SHP77 treated with DMSO at 0.1 percent for 48 hours (cell line): ENCODE results near the gene NOS2.
"Not testable (repeated sequence)": the region's sequence is repeated elsewhere in the genome, so short reads cannot be mapped to it uniquely, and the experiment has no call there.

Experiments
- DNase-seq: peaks from one replicate; lab custom pipeline; 2025; lab: John Stamatoyannopoulos, UW

NOS2 gene

DNA sequence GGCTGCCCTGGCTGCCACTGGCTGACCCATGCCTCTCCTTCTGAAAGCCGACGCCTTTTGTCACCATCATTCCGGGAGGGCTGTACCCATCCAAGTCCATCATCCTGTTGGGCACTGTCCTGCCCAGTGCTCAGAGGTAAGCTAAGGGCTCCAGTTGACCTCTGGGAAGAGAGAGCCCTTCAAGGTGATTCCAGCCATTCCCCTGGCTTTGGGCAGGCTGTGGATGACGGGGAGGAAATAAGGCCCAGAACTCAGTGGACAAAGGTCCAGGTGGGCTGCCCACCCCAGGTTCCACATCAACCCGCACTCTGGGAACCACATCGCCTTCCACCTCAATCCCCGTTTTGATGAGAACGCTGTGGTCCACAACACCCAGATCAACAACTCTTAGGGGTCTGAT lies 45.8 kb downstream of the NOS2 start:
- no peak for DNase-seq

DNA sequence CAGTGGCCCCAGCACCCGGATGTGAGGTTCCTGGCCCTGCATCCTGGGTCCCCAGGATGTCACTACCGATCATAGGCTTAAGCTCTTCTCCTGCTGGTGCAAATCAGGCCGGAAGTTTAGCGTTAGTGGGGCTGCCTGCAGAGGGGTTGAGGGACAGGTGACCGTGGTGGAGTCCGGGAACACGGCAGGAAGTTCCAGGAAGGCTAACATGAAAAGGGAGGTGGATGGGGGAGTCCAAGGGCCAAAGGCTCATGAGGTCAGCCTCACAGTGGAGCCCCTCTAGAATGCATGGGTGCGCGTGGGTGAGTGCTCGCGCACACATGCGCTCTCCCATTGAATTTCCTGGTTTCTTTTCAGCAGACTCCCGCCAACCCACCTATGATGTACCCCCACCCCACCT lies 46.6 kb downstream of the NOS2 start:
- DNase-seq = not testable (repeated sequence)

DNA sequence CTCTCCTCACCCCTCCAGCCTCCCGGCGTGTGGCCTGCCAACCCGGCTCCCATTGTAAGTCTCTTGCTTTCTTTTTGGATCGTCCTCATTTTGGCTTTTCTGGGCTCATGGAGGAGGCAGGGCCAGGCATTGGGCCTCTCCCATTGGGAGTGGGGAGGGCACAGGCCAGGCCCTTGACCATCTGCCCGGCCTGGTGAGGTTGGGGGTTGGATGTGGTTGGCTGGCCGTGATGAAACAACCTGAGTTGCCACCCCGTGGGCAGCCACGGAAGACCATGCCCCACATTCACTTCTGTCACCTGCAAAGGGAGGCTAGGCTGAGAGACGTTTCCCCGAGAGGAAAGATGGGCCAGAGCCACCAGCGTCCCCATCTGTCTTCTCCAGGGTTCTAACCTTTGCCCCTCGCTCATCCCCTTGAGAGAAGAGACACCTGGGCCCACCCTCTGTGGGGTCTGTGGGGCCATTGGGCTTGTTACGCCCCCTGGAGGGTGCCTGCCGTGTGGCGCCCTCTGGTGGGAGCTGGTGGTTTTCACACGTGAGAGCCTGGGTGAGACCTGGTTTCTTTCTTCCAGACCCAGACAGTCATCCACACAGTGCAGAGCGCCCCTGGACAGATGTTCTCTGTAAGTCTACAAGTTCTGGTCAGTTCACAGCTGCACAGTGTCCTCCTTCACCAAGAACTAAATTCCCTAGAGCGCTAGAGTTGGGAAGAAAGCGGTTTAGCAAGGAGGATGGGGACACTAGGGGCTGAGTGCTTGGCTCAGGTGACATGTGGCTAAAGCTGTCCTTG lies 47.3 kb downstream of the NOS2 start:
- not testable (repeated sequence) for DNase-seq

DNA sequence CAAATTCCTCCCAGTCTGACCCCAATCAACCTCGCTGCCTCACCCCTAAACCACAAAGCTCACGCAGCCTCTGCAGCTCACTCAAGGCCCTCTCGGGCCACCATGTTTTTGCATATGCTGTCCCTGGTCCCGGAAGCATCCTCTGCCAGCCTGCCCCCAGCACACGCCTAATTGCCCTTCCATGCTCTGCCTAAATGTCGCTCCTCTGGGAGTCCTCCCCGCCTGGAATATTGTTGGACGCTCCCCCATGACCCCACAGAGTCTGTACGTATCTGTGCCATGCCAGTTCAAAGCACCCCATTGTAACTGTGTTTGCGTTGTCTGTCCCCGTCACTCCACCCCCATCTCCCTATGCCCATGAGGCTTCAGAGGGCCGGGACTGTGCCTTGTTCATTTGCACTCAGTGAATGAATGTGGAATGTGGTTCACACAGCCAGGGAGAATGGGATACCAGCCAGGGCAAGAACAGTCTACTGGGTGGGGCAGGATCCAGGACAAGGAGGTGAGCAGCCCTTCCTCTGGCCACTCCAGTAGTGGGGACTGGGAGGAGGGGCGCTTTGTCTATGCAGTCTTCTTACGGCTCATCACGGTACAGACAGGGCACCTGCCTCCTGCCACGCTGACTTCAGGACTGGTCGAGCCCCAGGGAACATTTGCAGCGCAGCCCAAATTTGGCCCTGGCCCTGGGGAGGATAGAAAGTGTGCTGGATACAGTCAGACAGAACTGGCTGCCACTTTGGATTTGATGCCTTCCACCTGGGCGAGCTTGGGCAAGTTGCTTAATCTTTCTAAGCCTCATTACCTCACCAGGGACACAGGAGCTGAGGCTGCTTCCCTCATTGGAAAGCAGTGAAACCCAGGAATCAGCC lies 48.5 kb downstream of the NOS2 start:
- no peak for DNase-seq

DNA sequence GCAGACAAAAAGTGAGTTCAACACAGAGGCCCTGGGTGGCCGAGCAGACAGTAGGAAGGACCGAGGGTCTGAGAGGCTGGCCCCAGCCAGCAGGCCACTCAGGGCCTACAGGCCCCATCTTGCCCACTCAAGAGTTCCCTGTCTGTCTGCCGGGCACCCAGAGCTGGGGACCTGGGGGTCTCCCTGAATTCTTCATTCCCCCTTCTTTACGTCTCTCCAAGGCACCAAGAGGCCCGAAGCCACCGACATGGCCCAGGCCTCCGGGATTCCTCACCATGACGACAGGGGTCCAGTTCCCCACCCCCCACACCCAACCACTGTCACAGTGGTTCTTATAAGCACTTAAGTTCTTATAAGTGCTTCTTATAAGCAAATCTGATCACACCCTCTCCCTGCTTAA lies 49.2 kb downstream of the NOS2 start:
- DNase-seq = no peak

- not testable (repeated sequence) for DNase-seq
Observed at GRCh38 chr17:27749562-27750150, 50.7 kb downstream of the NOS2 start.

- DNase-seq = no peak
Observed at GRCh38 chr17:27748360-27748825, 51.9 kb downstream of the NOS2 start.

DNA sequence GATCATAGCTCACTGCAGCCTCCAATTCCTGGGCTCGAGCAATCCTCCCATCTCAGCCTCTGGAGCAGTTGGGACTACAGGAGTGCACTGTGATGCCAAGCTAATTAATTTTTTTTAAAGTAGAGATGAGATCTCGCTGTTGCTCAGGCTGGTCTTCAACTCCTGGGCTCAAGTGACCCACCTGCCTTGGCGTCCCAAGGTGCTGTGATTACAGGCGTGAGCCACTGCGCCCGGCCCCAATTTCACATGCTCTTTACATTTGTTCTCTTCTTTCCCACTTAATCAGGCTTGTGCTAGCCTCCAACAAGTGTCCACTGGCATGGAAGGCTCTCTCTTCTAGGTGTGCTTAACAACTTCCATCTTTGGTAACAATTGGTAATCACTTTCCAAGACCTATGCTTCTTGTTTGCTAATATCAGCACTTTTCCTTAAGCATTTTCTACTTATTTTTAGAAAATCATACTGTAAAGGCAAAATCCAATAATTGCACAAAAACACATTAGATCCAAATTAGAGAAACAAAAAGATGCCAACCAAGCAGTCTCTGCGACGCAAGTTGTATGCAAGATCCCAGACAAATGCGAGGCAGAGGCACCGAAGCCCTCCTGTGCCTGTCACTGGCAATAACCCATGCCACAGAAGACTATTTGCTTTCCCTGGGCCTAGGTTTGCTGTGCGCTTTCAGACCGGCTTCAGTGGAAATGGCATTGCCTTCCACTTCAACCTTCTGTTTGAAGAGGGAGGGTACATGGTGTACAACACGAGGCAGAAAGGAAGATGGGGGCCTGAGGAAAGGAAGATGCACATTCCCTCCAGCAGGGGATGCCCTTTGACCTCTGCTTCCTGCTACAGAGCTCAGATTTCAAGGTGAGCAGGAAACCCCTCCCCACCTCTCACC lies 52.6 kb downstream of the NOS2 start:
- no peak for DNase-seq

- no peak for DNase-seq
Observed at GRCh38 chr17:27746881-27747280, 53.4 kb downstream of the NOS2 start.

DNA sequence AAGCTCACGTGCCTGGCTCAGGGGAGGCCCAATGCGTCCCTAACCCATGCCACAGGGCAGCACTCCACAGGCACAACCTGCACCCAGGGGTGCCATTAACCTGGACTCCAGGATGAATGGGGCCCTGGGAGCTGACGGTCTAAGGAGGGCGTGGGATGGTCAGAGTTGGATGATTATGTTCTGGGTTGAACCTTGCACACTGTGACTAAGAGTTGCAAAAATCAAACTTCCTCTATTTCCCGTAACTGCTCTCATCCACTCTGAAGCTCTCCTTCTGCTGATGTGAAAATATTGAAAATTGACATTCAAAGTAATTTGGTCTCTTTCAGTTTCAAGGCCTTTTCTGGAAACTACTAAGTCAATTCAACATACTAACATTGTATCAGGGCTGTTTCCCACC lies 54.0 kb downstream of the NOS2 start:
- not testable (repeated sequence) for DNase-seq

DNA sequence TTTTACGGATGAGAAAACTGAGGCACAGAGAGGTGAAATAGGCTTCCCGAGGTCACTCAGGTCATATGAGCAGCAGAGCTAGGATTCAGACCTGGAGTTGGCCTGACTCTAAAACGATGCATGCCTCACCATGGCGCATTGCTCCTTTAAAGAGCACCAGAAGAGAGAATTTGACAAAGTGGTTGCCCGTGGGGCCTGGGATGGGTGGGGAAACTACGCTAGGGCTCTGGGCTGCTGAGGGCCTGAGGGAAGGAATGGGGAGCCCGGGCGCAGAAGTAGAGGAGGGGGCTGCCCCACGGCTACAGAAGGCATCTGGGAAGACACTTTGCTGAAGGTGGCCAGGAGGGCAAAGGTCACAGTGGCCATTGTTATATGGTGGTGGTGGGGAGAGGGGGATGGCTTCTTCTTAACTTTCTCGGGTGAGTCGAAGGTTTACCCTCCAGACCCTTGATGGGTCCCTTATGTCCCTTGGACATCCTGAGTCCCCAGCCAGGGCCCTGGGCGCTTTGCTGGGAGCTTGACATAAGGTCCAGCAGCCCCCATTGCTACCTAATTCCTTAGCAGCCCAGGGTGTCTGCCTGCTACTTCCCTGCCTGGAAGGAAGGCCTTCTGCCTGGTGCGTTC lies 55.0 kb downstream of the NOS2 start:
- DNase-seq = not testable (repeated sequence)

DNA sequence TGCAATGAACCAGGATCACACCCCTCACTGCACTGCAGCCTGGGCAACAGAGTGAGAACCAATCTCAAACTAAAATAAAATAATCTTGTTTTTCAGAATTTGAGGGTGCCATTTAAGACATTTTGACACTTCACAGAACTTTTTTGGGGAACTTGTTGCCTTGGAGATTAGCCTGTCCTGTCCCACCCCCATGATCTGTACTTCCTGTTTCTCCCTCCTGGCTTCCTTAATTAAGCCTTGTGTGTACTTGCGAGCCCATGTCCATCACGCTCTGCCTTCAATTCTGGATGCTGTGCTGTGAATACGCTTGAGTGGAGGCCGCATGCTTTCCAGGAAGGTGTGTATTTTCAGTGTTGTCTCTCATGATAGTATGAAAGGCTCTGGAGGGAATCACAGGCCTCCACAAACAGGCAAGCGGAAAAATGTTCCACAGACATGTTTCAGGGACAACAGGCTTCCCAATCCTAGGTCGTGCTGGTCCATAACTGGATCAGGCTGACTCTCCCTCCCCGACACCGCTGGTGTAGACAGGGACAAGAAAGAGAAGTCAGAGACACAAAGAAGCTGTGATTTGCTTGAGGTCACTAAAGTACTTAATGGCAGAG lies 56.9 kb downstream of the NOS2 start:
- no peak for DNase-seq

DNA sequence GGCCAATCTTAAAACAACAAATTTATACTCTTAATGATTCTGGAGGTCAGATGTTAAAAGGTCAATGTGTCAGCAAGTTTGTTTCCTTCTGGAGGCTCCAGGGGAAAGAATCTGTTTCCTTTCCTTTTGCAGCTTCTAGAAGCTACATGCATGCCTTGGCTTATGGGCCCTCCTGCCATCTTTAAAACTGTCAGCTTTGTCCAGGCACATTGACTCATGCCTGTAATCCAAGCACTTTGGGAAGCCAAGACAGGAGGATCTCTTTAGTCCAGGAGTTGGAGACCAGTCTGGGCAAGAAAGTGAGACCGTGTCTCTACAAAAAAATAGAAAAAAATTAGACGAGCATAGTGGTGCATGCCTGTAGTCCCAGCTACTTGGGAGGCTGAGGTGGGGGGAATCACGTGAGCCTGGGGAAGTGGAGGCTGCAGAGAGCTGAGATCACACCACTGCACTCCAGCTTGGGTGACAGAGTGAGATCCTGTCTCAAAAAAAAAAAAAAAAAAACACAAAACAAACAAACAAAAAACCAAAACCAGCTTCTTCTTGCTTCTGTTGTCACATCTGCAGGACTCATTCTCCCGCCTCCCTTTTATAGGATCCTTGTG lies 58.3 kb downstream of the NOS2 start:
- DNase-seq = no peak

DNA sequence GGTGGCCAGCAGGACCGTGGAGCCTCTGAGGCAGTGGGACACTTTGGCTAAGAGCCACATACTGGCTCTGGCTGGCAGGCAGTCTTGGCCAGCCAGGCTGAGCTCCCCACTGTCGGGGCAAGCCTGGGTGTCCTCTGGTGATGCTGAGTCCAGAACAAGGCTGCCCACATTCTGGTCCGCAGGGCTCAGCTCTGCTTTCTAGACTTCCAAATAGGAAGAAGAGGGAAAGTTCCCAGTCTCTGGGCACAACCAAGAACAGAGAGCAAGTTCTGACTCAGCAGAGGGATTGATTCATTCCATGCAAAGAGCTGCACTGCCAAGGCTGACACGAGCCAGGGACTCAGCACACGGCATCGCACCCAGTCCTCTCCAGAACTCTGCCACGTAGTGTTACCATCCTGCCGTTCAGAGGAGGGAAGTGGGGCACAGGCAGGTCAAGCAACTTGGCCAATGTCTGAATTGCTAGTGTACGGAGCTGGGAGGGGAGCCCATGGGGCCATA lies 58.9 kb downstream of the NOS2 start:
- no peak for DNase-seq

DNA sequence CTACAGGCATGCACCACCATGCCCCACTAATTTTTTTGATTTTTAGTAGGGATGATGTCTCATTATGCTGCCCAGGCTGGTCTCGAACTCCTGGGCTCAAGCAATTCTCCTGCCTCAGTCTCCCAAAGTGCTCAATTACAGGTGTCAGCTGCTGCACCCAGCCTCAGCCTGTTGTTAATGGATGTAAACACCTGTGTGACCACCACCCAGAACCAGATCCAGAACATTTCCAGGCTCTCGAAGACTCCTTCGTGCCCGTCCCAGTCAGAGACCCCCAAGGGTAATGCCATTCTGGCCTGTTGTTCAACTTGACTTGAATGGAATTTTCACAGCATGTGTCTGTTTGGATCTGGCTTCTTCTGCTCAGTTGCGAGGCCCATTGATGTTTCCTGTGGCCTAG lies 59.8 kb downstream of the NOS2 start:
- not testable (repeated sequence) for DNase-seq

- DNase-seq = no peak
Observed at GRCh38 chr17:27733773-27734172, 66.6 kb downstream of the NOS2 start.

- DNase-seq = not testable (repeated sequence)
Observed at GRCh38 chr17:27732746-27733145, 67.6 kb downstream of the NOS2 start.

DNA sequence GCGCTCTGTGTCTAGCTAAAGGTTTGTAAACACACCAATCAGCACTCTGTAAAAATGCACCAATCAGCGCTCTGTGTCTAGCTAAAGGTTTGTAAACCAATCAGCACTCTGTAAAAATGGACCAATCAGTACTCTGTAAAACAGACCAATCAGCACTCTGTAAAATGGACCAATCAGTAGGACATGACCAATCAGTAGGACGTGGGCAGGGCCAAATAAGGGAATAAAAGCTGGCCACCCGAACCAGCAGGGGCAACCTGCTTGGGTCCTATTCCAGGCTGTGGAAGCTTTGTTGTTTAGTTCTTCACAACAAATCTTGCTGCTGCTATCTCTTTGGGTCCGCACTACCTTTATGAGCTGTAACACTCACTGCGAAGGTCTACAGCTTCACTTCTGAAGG lies 74.3 kb downstream of the NOS2 start:
- not testable (repeated sequence) for DNase-seq

DNA sequence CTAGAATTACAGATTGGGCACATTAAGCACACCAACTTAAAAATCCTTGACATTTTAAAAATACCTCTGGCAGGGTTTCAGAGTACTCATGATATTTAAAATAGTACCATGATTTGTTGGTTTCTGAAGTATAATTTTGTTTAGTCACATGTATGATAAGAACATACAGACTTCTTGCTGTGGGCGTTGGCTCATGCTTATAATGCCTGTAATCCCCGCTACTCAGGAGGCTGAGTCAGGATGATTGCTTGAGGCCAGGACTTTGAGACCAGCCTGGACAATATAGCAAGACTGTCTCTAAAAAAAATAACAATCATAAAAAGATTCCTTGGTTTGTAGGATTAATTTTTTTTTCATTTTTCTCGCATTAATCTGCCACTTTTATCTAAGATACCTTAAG lies 78.5 kb downstream of the NOS2 start:
- DNase-seq = no peak
